OCI-LY7 (cell line): ENCODE results near the gene NUDT8. TPM values are rescaled to one million over a fixed set of nuclear protein-coding genes. Genes with fewer than 3 reads are reported as not detected.

ENCODE experiments used
- BruUV-seq: library from RNA; stranded (reverse); fragments of 400-500 nt; replicated peaks from 2 replicates; lab custom pipeline; 2021; lab: Mats Ljungman, UMichigan
- CTCF ChIA-PET: fragments of 300-600 bp; sonication (Branson Sonifier 250); formaldehyde crosslinking; loops from one replicate; lab custom pipeline; 2022; ENCODE audit warnings: antibody characterized with exemption; ENCODE audit not compliant: unreplicated experiment; lab: Charles Lee
- POLR2A ChIA-PET: fragments of 300-600 bp; sonication (Branson Sonifier 250); formaldehyde crosslinking; loops from one replicate; lab custom pipeline; 2022; ENCODE audit warnings: antibody characterized with exemption; lab: Charles Lee
- DNase-seq: peaks from one replicate; pipeline ENCODE4 v3.0.0-alpha.2; 2015; ENCODE audit warnings: low spot score
- H2AFZ ChIP-seq: fragments of 200-600 bp; sonication (generic), shearing (Covaris generic); 2 replicates; pipeline ENCODE4 v1.6.1; 2014; ENCODE audit warnings: mild to moderate bottlenecking, antibody characterized with exemption, low read length, moderate library complexity
- H3K27ac ChIP-seq: fragments of 200-600 bp; sonication (generic); 2 replicates; pipeline ENCODE4 v1.5.1; 2014; ENCODE audit warnings: mixed run types, low read depth, mild to moderate bottlenecking, moderate library complexity, low read length, inconsistent platforms; ENCODE audit not compliant: poor library complexity, severe bottlenecking
- H3K36me3 ChIP-seq: fragments of 200-600 bp; sonication (generic); 2 replicates; pipeline ENCODE4 v1.6.1; 2014; ENCODE audit warnings: mild to moderate bottlenecking, antibody characterized with exemption, low read length, moderate library complexity, mixed read lengths; ENCODE audit not compliant: insufficient read depth
- H3K4me1 ChIP-seq: fragments of 200-600 bp; sonication (generic); 2 replicates; pipeline ENCODE4 v1.5.1; 2014; ENCODE audit warnings: mild to moderate bottlenecking, low read length; ENCODE audit not compliant: insufficient read depth, poor library complexity, severe bottlenecking
- H3K4me2 ChIP-seq: fragments of 200-600 bp; sonication (generic); 2 replicates; pipeline ENCODE4 v1.6.1; 2014; ENCODE audit warnings: mild to moderate bottlenecking, low read length
- H3K4me3 ChIP-seq: fragments of 200-600 bp; sonication (generic); 2 replicates; pipeline ENCODE4 v1.5.1; 2014; ENCODE audit warnings: mild to moderate bottlenecking, low read depth, low read length; ENCODE audit not compliant: poor library complexity, severe bottlenecking
- H3K79me2 ChIP-seq: fragments of 200-600 bp; sonication (generic); 2 replicates; pipeline ENCODE4 v1.6.1; 2016; ENCODE audit warnings: low read depth, mild to moderate bottlenecking, low read length, moderate library complexity, mixed read lengths; ENCODE audit not compliant: insufficient read depth
- H3K9me2 ChIP-seq: fragments of 200-600 bp; sonication (generic); 2 replicates; pipeline ENCODE4 v1.6.1; 2016; ENCODE audit warnings: mild to moderate bottlenecking, low read length, mixed read lengths; ENCODE audit not compliant: insufficient read depth
- H3K9me3 ChIP-seq: fragments of 200-600 bp; sonication (generic); 2 replicates; pipeline ENCODE4 v1.6.1; 2014; ENCODE audit warnings: mild to moderate bottlenecking, mixed run types, low read length, mixed read lengths
- H4K20me1 ChIP-seq: fragments of 200-600 bp; sonication (generic); 2 replicates; pipeline ENCODE4 v1.6.1; 2014; ENCODE audit warnings: mild to moderate bottlenecking, antibody characterized with exemption, low read length, moderate library complexity, mixed read lengths; ENCODE audit not compliant: insufficient read depth
- CTCF ChIP-seq: fragments of 200-600 bp; sonication (generic); conservative IDR thresholded peaks from 2 replicates; pipeline ENCODE4 v1.5.1; 2014; ENCODE audit warnings: mild to moderate bottlenecking, antibody characterized with exemption, low read length, moderate library complexity, mixed read lengths
- EZH2phosphoT487 ChIP-seq: fragments of 200-600 bp; sonication (generic); IDR thresholded peaks from 2 replicates; pipeline ENCODE4 v1.6.1; 2018; ENCODE audit warnings: low read depth, borderline replicate concordance, mild to moderate bottlenecking, mixed run types, antibody characterized with exemption, low read length, moderate library complexity, mixed read lengths
- intact Hi-C: fragments of 100-400 bp; cut with micrococcal nuclease; formaldehyde crosslinking; loops from one replicate; pipeline ENCODE4 v1.10.0; 2022; ENCODE audit not compliant: unreplicated experiment
- total RNA-seq, 2 experiments: library from RNA; depleted of rRNA in 1 of 2; stranded (reverse); fragments of >200 nt in 1 of 2; shearing (Covaris generic) in 1 of 2; gene quantifications; 2 replicates each; pipeline ENCODE4 v1.2.3, GENCODE V29; 2014 to 2022

NUDT8 gene
- total RNA-seq, 2 experiments from 2014 or later, result 20.4 to 35.4 TPM

DNA sequence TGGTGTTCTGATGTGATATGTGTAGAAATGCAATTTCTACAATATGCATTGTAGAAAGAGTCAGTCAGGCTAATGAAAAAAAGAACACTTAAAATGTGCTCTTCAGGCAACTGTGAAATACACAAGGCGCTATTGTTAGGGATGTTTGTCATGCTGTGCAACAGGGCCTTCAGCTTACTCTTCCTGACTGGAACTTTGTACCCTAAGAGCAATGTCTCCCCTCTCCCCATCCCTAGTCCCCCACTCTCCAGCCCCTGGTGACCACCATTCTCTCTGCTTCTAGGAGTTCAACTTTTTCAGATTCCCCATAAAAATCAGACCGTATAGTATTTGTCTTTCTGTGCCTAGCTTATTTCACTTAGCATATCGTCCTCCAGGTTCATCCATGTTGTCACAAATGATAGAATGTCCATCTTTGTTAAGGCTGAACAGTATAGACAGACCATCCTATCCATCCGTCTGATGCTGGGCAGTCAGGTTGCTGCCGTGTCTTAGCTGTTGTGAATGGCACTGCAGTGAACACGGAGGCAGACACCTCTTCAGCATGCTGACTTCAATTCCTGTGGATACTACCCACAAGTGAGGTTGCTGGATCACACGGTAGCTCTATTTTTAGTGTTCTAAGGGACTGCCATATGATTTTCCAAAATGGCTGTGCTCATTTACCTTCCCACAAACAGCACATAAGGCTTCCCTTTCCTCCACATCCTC lies 12.3 kb downstream of the NUDT8 start:
- TF ChIP-seq CTCF (no peak), EZH2phosphoT487 (no peak)
- Histone ChIP-seq H2AFZ (no peak overlapping the region), H3K27ac (no peak overlapping the region), H3K79me2 (no peaks in the 10 kb centered on the region), H3K4me3 (no peak overlapping the region), H3K9me2 (no peaks in the 10 kb centered on the region), H3K4me2 (no peak overlapping the region), H3K4me1 (peaks cover 34% of the 10 kb centered on the region), H3K9me3 (no peaks in the 10 kb centered on the region), H4K20me1 (no peaks in the 10 kb centered on the region), H3K36me3 (peaks cover 13% of the 10 kb centered on the region)
- DNase-seq, result no peak
- no TSS peak for BruUV-seq
- intact Hi-C loops, result no loop called here
- POLR2A ChIA-PET, result interaction anchor here (1.2 kb wide), 1 partner anchor 9 kb away, joined by 3 read pairs; no protein-coding TSS in a partner anchor
- CTCF ChIA-PET, result no interaction called here

GRCh38 chr11:67616431-67617242 lies 13.1 kb downstream of the NUDT8 start:
- Histone ChIP-seq H3K4me3 (no peak overlapping the region), H4K20me1 (no peaks in the 10 kb centered on the region), H3K79me2 (no peaks in the 10 kb centered on the region), H3K4me1 (peaks cover 34% of the 10 kb centered on the region), H3K27ac (no peak overlapping the region), H3K9me3 (no peaks in the 10 kb centered on the region), H3K4me2 (no peak overlapping the region), H2AFZ (no peak overlapping the region), H3K9me2 (no peaks in the 10 kb centered on the region), H3K36me3 (peaks cover 20% of the 10 kb centered on the region)
- intact Hi-C loops, result no loop called here
- ChIA-PET CTCF (interaction anchor here (1.1 kb wide), 1 partner anchor 37 kb away, joined by 3 read pairs; no protein-coding TSS in a partner anchor), POLR2A (interaction anchor here (0.6 to 1.2 kb wide), 2 partner anchors 8 to 755 kb away, joined by 3 read pairs; no protein-coding TSS in a partner anchor)
- BruUV-seq, result no TSS peak
- DNase-seq, result no peak
- no peak for TF ChIP-seq CTCF
- TF ChIP-seq EZH2phosphoT487, result no peak
